HG03060 (cell line): Measurements from ENCODE around the gene STX2.
A peak's percentile ranks its signal among the peaks of the same experiment; 100 is the strongest.
"Not testable (repeated sequence)": the region's sequence is repeated elsewhere in the genome, so short reads cannot be mapped to it uniquely, and the experiment has no call there.

ENCODE experiments used
- ATAC-seq: cut with Tn5 transposase; IDR thresholded peaks from one replicate; pipeline ENCODE4 v1.9.1; 2021; ENCODE audit warnings: low read depth, moderate number of reproducible peaks; ENCODE audit not compliant: unreplicated experiment

The STX2 gene

DNA sequence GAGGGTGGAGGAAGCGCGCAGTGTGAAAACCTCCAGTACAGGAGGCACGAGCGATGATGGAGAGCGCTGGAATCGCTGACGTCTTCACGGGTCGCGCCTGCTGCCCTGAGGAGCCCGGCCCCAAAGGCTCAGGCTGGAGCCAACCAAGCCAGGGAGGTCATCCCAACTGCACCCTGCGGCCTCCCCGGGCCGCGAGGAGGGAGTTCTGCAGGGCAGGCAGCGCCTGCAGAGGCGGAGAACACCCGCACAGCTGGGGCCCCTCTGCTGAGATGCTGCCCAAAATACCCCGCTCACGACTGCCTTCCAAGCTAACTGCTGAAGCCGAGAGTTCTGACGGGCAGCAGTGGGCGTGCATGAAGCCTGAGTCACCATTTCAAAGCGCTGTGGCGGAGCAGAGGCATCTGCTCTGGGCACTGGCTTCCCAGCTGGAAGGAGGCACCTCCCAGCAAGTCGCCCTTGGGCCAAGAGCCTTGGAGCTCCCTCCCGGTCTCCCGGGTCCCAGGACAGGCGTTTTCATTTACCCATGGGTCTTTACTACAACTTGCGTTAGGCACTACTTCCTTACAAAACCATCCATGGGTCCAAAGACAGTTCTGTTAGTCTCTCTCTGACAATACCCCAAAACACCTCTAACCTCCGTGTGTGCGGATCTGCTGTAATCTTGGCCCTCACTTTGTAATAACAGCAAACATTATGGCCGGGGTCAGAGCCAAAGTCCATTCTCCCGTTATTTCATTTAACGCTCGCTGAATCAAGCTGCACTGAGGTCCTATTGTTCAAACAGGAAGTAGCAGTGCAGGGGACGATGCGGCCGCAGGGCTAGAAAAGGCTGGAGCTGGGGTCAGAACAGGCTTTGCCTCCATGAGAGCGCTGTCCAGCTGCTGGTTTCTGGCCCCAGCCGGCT lies 62.8 kb downstream of the STX2 start:
- no peak for ATAC-seq

DNA sequence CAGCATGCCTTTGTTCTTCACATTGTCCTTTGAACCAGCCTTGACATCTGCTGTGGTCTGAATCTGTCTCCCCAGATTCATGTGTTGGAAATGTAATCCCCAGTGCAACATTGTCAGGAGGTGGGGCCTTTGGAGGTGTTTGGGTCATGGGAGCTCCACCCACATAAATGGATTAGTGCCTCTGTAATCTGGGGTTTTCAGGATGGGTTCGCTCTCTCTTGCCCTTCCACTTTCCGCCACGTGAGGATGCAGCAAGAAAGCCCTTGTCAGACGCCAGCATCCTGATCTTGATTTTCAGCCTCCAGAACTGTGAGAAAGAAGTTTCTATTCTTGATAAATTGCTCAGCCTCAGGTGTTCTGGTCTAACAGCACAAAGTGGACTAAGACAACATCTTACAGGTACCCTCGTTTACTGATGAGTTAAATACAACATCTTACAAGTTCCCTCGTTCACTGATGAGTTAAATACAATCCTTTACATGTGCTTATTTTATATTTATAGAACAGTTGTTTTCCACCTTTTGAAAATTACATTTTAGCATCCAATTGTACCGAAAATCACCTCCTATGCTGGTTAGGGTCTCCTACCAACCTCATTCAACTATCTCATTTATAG lies 68.5 kb downstream of the STX2 start:
- no peak for ATAC-seq

DNA sequence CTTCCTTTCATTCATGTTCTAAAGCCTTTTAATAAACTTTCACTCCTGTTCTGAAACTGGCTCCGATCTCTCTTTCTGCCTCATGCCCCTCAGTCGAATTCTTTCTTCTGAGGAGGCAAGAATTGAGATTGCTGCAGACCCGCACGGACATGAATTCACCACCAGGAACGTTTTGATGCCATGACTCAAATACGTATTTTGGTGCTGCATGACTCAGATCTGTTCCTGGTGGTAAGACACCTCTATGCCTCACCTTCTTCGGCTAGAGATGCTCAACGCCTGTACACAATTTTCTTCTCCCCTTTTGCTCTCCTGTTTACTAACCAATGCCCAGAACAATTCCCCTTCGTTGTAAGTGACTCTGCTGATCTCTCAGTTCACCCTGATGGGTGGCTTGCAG lies 70.9 kb downstream of the STX2 start:
- no peak for ATAC-seq

DNA sequence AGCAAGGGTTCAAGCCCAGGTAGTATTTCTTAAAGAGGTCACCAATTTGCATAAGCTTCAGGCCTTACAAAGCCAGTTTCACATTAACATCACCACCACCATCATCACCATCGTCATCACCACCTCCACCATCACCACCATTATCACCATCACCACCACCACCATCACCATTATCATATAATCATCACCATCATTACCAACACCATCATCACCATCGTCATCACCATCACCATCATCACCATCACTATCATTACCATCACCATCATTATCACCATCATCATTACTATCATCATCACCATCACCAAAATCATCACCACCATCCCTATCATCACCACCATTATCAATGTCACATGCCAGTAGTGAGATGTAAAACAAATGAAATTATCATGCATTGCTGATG lies 72.6 kb downstream of the STX2 start:
- ATAC-seq: no peak

DNA sequence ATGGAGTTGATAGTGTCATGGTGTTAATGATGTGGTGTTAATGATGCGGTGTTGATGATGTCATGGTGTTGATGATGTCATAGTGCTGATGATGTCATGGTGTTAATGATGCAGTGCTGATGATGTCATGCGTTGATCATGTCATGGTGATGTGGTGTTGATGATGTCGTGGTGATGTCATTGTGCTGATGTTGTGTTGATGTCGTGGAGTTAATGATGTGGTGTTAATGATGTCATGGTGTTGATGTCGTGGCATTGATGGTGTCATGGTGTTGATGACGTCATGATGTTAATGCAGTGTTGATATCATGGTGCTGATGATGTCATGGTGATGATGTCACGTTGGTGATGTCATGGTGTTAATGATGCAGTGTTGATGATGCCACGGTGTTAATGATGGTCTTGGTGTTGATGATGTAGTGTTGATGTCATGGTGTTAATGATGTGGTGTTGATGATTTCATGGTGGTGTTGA lies 73.8 kb downstream of the STX2 start:
- no peak for ATAC-seq

DNA sequence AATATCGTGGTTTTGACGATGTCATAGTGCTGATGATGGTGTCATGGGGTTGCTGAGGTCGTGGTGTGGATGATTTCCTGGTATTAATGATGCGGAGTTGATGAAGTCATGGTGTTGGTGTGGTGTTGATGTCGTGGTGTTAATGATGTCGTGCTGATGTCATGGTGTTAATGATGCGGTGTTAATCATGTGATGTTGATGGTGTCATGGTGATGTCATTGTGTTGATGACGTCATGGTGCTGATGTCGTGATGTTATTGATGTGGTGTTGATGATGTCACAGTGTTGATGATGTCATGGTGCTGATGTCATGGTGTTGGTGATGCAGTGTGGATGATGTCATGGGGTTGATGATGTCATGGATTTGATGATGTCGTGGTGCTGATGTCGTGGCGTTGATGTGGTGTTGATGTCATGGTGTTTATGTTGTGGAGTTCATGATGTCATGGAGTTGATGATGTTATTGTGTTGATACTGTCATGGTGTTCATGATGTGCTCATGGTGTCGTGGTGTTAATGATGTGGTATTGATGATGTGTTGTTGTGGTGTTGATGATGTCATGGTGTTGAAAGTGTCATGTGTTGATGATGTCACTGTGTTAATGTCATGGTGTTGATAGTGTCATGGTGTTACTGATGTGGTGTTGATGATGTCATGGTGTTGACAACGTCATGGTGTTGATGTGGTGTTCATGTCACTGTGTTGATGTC lies 74.4 kb downstream of the STX2 start:
- no peak for ATAC-seq

DNA sequence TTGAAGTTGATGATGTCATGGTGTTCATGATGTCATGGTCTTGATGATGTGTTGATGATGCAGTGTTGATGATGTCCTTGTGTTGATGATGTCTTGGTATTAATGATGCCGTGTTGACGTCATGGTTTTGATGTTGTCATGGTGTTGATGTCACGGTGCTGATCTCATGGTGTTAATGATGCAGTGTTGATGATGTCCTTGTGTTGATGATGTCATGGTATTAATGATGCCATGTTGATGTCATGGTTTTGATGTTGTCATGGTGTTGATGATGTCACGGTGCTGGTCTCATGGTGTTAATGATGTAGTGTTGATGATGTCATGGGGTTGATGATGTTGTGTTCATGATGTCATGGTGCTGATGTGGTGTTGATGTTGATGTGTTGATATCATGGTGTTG lies 75.0 kb downstream of the STX2 start:
- no peak for ATAC-seq

DNA sequence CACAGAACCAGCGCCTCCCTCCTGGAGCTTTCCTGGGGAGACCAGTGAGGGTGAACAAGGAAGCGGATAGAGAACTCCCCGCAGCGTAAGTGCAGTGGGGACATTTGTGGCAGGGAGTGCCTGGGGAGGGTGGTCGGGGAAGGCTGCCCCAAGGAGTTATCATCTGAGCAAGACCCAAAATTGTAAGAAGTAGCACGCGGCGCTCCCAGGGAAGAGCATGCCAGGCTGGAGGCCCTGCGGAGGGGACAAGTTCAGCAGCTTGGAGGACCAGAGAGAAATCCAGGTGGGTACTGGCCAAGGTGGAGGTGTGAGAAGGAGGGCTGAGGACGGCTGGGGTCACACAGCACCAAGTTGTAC lies 76.8 kb downstream of the STX2 start:
- no peak for ATAC-seq

DNA sequence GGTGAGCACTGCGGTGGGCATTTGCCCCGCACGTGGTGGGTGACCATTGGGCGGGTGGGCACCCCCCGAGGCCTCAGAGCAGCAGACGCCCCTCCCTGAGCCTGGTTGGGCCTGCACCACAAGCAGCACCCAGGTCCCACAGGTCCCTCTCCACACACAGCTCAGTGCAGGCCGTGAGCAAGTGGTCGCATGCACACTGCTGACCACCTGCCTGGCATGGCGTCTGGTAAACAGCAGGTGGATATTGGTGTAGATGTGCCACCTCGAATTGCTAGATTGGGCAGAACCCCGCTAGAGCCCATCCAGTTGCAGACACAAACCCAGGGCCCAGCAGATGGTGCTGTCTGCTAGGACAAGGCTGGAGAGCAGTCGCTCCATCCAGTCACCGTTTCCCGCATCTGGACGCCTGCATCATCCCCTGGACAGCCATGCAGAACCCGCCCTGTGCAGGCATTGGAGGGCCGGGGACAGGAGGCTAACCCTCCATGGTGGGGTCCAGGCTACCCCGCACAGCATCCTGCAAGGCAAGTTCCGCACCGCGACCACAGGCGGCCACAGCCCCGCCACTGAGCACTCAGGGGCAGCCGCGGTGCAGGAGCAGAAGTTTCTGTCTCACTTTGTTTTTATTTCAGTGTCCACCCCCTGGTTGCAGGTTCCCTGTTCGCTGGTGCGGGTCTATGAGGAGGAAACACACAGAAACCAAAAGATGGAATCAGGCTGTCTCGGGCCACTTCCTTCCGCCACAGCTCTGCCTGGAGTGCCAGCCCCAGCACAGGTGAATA lies 77.3 kb downstream of the STX2 start:
- ATAC-seq: peak; percentile 59

DNA sequence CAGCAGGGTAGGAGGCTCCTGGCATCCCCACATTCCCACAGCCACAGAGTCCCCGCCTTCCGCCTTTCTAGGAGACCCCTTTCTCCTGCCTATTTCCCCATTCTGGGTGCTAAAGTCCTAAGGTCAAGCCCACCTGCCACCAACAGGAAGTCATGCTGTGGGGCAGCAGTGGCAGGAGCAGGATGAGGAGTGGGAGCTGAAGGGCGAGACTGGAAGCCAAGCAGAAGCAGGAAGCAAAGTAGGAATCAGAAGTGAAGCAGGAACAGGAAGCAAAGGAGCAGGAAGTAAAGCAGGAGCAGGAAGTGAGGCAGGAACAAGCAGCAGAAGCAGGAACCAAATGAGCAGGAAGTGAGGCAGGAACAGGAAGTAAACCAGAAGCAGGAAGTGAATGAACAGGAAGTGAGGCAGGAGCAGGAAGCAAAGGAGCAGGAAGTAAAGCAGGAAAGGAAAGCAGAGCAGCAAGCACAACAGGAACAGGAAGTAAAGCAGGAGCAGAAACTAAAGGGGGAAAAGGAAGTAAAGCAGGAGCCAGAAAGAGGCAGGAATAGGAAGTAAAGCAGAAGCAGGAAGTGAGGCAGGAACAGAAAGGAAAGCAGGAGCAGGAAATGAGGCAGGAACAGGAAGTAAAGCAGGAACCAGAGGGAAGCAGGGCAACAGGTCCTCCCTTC lies 84.7 kb downstream of the STX2 start:
- no peak for ATAC-seq

DNA sequence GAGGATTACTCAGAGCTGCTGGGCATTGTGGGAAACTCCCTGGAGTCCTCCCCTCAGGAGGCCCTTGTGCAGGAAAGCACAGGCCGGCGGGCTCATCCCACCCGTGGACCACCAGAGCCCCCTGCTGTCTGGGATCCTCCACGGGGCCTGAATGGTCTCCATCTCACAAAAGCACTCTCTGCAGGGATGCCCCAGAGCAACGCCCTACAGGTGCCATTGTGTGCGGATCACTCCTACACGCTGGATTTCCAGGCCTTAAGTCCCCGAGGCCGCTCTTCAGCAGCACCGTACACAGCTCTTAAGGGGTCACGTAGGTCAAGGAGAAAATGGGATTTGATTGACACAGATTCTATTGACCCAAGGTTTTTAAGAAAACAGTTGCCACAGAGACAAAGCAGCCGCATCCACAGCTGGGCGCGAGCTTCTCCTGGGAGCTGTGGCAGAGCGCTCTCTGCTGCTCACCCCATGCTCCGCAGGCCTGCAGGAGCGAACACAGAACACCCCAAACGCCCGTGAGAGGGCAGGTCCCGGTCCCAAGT lies 86.3 kb downstream of the STX2 start:
- ATAC-seq: no peak

DNA sequence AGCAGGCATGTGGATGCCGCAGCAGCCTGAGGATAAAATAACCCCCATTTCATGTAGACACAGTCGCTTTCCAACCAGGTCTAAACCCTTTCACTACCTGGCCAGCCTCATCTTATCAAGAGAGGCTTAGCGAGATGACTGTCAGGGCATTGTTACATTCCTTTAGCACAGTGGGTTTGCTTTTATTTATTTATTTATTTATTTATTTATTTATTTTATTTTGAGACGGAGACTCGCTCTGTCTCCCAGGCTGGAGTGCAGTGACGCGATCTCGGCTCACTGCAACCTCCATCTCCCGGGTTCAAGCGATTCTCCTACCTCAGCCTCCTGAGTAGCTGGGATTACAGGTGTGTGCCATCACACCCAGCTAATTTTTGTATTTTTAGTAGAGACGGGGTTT lies 87.0 kb downstream of the STX2 start:
- ATAC-seq: not testable (repeated sequence)

DNA sequence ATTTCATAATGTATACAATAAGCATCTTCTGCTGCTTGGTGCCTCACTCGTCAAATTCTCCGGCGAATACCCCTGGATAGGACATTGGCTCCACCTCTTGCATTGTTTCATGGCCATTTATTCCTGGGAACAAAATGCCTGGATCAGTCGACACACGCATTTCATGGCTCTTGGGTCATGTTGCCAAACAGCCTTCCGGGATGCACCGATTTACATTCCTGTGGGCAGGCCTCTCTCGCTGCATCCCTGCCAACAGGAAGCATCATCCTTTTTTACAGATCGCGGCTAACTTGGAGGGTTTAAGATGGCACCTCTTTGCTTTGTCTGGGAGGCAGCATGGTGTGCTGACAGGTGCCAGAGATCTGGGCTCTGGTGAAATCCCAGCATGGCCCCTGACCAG lies 90.3 kb downstream of the STX2 start:
- ATAC-seq: no peak

DNA sequence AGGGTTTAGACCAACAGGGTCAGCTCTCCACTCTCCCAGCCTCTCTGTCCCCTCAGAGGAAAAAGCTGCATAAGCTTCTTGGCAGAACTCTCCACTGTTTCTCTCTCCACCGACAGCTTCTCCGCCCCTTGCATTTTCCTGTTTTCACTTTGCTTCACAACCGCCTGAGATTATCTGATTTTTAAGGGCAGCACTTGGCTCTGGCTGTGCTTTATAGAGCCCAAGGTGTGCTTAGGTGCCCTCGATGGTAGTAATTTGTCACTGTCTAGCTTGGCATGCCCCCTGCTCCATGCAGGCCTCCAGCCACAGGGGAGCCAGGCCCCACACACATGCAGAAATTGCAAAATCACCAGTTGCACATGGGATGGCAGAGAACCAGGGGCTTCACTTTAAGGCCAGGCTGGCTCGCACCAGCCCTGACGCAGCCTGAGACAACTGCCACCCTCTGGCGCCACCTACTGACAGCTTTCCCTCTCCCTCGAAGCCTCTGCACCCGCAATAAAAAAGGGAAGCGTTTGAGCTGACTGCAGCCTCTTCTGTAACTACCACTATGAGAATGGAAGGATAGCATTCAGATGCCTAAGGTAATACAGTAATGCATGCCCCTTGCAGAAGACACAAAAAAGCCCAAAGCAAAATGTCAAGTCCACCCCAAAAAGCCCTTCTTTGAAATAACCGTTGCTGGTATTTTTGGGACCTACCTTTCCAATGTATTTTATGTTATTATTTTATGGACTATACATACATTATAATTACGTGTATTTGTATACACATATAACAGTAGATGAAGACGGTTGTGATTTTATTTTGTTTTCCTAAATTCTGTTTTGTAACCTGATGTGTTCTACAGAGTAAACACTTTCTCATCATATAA lies 90.9 kb downstream of the STX2 start:
- peak; percentile 66 for ATAC-seq

DNA sequence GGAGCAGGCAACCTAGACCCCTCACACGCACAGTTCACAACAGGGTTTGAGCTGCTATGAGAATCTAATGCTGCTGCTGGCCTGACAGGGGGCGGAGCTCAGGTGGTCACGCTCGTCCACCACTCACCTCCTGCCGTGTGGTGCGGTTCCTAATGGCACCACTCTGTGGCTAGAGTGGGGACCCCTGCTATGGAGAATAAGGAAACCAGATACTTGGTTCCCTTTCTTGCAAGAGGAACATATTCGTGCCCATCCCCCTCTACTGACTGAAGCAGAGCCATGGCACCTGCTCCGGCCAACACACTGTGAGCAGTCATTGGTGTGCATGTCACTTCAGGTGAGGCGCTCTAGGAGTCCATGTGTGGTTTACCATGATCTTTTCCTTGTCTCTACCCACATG lies 92.5 kb downstream of the STX2 start:
- no peak for ATAC-seq

DNA sequence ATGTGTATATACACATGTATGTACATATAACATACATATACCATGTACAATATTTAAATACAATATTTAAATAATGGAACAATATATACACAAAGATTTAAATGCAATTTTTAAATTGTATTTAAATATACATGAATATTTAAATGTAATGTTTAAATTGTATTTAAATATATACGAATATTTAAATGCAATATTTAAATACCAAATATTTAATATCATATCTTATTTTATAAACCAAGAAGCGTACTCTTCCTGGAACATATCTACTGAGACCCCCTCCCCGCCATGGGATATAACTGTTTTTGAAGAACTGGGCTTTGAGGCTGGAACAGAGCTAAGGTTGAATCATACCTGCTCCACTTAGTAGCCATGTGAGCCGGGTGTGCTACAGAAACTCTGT lies 93.1 kb downstream of the STX2 start:
- ATAC-seq: no peak

DNA sequence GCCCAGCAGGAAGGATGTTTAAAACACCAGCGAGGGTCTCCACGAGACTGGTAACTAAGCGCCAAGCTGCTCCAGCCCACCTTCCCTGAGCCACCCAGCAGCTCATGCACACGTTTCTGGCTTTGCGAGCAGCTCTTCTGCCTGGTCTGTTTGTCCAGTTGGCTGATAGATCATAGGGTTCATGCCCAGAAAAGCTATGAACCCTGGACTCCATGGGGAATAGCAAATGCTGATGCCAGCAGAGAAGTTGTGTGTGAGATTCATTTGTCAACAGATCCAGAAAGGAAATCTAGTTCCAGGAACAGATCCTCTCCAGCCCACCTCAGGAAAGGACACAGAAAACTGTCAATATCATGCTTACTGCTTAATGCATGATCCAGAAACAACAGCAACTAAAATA lies 94.8 kb downstream of the STX2 start:
- no peak for ATAC-seq

DNA sequence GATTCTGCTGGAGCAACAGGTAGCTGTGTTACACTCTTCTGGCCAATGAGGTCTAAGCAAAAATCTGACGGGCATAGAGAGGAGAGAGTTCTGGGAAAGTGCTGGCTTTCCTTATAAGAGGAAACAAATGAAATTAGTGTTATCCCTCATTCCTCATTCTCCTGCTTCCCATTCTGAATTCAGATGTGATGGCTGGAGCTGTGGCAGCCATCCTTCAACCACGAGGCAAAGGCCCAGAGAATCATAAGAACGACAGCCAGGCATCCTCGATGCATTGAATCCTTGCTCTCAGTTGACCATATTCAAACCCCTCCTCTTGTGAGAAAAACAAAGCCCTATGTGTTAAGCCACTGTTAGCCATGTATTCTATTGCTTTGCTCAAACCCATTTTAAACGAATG lies 95.4 kb downstream of the STX2 start:
- no peak for ATAC-seq

DNA sequence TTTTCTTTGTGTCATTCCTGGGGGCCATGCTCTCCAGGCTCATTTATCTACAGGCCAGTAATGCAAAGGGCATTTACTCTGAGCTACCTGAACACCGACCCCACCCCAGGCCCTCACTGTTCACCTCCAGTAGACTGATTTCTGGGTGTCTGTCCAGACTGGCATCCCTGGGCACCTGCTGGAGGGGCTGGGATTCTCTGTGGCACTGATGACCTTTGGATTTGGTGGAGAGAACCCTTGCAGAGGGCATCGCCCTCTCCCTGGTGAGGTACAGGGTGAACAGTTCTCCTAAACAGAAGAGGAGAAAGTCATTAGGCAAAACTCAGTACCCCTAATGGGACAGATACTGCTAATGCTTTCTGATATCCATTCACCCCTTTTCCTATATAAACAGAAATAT lies 95.9 kb downstream of the STX2 start:
- no peak for ATAC-seq
